Stimulated activated CD8-positive, alpha-beta memory T cell treated with anti-CD3 and anti-CD28 coated beads, Interleukin-4, amount 100 ng/mL, for 48 hours (primary cell): ENCODE results near the gene METTL4.

Source experiments
- DNase-seq: peaks from one replicate; pipeline ENCODE4 v3.0.0-alpha.2; 2020

The METTL4 gene, protein sequence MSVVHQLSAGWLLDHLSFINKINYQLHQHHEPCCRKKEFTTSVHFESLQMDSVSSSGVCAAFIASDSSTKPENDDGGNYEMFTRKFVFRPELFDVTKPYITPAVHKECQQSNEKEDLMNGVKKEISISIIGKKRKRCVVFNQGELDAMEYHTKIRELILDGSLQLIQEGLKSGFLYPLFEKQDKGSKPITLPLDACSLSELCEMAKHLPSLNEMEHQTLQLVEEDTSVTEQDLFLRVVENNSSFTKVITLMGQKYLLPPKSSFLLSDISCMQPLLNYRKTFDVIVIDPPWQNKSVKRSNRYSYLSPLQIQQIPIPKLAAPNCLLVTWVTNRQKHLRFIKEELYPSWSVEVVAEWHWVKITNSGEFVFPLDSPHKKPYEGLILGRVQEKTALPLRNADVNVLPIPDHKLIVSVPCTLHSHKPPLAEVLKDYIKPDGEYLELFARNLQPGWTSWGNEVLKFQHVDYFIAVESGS

GRCh38 chr18:2571200-2572170, at the start of gene METTL4, which contains the start of gene NDC80:
Gene METTL4 (minus strand): TSS chr18:2571505. CDS start chr18:2567216, 4,289 bp downstream.
Gene NDC80 (plus strand): TSS chr18:2571557. CDS start chr18:2572986, 1,429 bp downstream.
- DNase-seq, result peak; percentile 91

GRCh38 chr18:2618009-2618408, 46.7 kb upstream of the METTL4 start:
- DNase-seq, result no peak

- DNase-seq, result no peak
Observed at GRCh38 chr18:2617401-2617998, 46.2 kb upstream of the METTL4 start.

DNA sequence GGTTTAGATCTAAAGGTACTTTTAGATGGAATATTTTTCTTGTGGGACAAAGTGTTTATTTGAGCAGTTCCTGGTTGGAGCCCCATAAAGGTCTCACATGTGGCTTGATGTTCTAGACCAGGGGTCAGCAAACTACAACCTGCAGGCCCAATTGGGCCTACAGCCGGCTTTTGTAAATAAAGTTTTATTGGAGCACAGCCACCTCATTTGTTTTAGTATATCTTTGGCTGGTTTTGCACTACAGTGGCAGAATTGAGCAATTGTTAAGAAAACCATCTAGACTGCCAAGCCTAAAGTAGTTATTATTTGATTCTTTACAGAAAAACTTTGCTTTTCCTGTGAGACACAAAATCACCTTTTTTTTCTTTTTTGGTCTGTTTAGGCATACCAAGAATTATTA, 41.7 kb upstream of the METTL4 start:
- no peak for DNase-seq

DNA sequence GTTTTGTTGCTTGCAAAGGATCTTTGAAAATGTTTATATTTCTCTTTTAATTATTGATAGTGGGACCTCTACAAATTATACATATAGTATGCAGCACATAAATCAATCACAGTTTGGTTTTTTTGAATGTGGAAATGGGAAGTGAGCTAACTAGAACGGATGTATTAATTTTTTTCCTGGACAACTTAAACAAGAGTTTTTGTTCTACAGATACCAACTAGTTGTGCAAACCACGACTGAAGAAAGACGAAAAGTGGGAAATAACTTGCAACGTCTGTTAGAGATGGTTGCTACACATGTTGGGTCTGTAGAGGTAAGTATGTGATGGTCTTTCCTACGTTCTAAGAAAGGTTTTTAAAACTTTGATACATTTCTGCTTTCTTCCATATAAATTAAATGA, 39.2 kb upstream of the METTL4 start:
- no peak for DNase-seq

DNA sequence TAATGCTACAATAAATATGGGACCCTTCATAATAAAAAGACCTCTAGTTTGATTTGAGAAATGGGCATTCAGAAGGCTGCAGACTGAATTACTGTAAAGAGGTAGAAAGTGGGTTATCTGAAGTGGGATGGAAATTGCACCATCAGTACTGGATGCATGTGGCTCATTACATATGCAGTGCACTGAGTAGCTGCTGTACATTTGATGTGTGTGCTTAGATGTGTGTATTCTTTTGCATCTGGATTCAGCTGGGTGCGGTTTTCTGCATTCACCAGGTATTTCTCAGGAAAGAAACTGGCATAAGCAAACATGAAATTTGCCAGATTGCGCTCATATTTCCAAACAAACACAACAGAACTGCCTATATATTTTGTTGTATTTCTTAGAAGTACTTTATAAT, 38.3 kb upstream of the METTL4 start:
- DNase-seq, result no peak

GRCh38 chr18:2606335-2606734, 35.0 kb upstream of the METTL4 start:
- no peak for DNase-seq

DNA sequence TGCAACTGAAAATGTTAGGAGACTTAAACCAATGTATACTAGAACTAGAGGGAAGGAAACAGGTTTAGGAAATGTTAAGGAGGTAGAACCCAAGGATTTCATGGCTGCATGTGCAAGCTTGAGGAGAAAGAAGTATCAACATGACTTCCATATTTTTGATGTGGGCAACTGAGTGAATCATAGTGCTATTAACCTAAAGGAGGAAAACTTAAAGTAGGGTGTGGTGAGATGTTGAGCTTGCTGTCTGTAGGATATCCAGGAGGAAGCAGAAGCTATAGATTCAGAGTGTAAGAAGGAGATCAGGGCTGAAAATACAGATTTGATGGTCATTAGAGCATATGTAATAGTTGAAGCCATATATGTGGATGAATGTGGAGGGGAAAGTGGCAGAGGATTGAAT, 31.5 kb upstream of the METTL4 start:
- no peak for DNase-seq

- DNase-seq, result no peak
Observed at GRCh38 chr18:2597639-2598038, 26.3 kb upstream of the METTL4 start.

DNA sequence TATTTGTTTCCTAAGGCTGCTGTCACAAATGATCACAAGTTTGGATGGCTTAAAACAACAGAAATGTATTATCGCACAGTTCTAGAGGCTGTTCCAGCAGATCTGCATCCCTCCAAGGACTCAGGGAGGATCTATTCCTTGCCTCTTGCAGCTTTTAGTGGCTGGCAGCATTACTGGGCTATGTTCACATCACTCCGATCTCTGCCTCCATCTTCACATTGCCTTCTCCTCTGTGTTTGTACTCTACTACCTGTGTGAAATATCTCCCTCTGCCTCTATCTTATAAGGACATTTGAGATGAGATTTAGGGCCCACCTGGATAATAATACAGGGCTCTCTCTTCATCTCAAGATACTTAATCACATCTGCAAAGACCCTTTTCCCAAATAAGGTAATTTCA, 19.0 kb upstream of the METTL4 start:
- DNase-seq, result no peak

DNA sequence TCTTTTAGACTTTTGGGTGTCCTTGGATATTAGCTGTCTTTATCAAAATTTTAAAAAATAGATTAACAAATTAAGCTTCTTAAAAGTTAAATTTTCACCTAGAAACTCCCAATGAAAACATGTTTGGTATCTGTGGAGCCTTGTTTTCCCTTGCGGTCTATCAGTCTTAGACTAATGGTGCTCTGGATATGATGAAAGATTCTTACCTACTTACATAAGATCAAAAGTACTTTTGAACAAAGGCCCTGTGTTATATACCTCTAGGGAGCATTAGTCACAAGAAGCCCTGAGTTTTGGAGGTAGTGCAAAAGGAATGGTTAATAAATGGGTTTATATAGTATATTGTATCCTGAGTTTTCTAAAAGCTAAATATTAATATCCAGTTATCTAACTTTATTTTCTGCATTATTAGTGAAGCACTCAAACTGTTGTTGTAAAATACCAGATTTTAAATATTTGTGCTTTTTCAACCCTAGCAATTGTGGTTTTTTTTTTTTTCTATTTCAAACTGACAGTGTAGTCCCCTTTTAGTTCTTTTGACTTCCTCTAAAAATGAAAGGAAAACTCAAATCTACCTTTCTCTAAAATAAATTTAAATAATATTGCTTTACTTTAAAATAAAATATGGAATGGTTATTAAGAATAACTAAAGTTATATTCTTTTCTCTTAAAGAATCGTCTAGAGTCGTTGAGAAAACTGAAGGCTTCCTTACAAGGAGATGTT, 18.2 kb upstream of the METTL4 start:
- DNase-seq, result no peak

DNA sequence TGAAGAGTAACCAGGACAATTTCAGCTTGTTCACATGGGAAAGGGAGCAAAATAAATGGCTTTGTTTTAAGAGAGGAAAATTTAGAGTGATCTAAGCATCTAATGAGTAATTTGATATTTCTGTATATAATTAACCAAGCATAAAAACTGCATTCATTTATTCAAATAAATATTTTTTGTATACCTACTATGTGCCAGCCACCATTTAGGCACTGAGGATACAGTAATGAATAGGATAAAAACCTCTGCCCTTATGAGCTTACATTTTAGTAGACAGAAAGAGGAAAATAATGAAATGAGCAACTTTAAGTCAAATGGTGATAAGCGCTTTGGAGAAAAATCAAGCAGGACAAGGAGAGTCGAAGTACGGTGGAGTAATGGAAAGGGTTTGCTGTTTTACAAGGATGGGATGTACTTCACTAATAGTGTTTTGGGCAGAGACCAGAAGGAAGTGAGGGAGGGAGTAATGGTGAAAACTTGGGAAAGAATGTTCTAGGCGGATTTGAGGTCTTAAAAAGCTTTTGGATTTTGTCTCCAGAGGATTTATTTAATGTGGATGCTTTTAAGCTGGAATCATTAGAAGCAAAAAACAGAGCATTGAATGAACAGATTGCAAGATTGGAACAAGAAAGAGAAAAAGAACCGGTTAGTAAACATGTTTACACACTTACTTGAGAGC, 17.5 kb upstream of the METTL4 start:
- DNase-seq, result no peak

- DNase-seq, result no peak
Observed at GRCh38 chr18:2587788-2588187, 16.5 kb upstream of the METTL4 start.

- DNase-seq, result no peak
Observed at GRCh38 chr18:2573408-2573807, 2.1 kb upstream of the METTL4 start.

GRCh38 chr18:2572892-2573291, 1.6 kb upstream of the METTL4 start:
- no peak for DNase-seq

DNA sequence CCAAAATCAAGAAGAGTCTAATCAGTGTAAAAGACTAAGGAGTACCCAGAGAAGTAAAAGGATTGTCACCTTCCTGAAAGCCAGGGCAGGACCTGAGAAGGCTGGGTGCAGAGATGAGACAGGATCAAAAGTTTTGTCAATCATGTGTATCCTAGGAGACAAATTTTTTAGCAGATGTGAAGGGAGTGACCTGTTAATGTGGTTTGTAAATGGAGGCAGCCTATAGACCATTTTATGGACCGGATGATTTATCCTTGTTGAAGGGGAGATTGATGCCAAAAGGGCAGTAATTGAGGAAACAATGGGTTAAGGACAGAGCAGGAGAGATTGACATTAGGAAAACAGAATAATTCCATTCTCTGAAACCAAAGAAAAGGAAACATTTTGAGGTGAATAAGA, 865 bp upstream of the METTL4 start:
- no peak for DNase-seq

GRCh38 chr18:2570772-2571199, 519 bp downstream of the METTL4 start:
- peak; percentile 69 for DNase-seq

DNA sequence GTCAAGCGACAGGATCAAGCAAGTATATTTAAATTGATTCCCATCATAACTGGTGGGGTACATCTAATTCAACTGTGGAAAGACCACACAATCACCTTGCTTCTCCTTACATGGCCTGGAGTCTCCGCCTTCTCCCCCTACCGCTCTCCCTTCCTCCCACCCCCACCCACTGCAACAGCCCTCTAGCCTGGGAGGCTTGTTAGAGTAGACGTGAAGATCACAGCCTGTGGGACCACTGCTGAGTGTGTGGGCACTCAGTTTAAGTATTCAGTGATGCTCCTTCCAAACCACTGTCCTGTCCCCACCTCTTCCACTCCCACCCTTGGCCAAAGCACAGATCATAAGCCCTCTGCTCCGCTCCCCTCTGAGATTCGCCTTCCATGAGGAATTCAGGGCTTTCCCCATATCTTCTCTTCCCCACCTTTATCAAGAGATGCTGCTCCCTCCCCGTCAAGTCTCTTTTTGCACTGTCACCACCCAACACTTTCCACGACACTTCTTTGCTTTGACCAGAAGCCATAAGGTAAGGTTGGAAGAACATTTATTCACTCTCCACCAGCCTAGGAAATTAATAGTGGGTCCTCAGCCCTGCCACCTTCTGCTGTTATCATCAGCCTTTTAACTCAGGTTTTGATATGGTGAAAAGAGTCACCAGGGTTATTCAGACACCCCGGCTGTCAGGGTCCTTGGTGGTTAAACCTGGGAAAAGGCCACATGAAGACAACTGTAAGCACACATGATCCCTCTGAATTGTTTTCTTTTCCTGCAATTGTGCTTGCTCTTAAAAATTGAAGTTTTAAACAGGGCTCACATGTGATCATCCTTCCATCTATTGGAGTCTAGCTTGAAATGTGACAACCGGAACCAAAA, 1.7 kb downstream of the METTL4 start:
- DNase-seq, result no peak

GRCh38 chr18:2568605-2569004, 2.7 kb downstream of the METTL4 start:
- DNase-seq, result no peak

- DNase-seq, result no peak
Observed at GRCh38 chr18:2568129-2568528, 3.2 kb downstream of the METTL4 start.

GRCh38 chr18:2564373-2564772, 6.9 kb downstream of the METTL4 start:
- no peak for DNase-seq
